Fibroblast of lung (primary cell): ENCODE results near the gene OR10A3. TPM values are rescaled to one million over a fixed set of nuclear protein-coding genes. Genes with fewer than 3 reads are reported as not detected.
A peak's percentile ranks its signal among the peaks of the same experiment; 100 is the strongest.

Experiments used
- DNase-seq, 2 donors: peaks; one replicate each; pipeline versions ENCODE4 v3.0.0 to v3.0.0-alpha.2; 2010; ENCODE audit warnings: low read depth in 2 of 2
- H2AFZ ChIP-seq: 2 replicates; pipeline ENCODE4 v1.5.1; 2012; ENCODE audit warnings: low read length, control low read depth, inconsistent platforms
- H3K27ac ChIP-seq: 2 replicates; pipeline ENCODE4 v1.5.1; 2011; ENCODE audit warnings: low read length, control low read depth; ENCODE audit not compliant: insufficient read depth
- H3K27me3 ChIP-seq: 2 replicates; pipeline ENCODE4 v1.5.1; 2011; ENCODE audit warnings: mild to moderate bottlenecking, low read length; ENCODE audit not compliant: control insufficient read depth, insufficient read depth
- H3K36me3 ChIP-seq: 2 replicates; pipeline ENCODE4 v1.5.1; 2011; ENCODE audit warnings: low read length; ENCODE audit not compliant: control insufficient read depth, insufficient read depth
- H3K4me1 ChIP-seq: 2 replicates; pipeline ENCODE4 v1.5.1; 2011; ENCODE audit warnings: low read length; ENCODE audit not compliant: control insufficient read depth, insufficient read depth; ENCODE audit errors: extremely low read depth
- H3K4me2 ChIP-seq: 2 replicates; pipeline ENCODE4 v1.5.1; 2011; ENCODE audit warnings: low read length, control low read depth; ENCODE audit not compliant: insufficient read depth; ENCODE audit errors: extremely low read depth
- H3K4me3 ChIP-seq, 4 experiments: fragments of 200-600 bp in 1 of 4; sonication (generic) in 1 of 4; replicated peaks in 1 of 4; 2 replicates each; pipeline ENCODE4 v1.5.1; 2011 to 2016; ENCODE audit warnings: low read length in 4 of 4, low read depth in 3 of 4, mild to moderate bottlenecking in 3 of 4, control low read depth in 2 of 4, inconsistent platforms in 1 of 4, mixed read lengths in 1 of 4; ENCODE audit not compliant: insufficient read depth in 1 of 4; ENCODE audit errors: control extremely low read depth in 1 of 4
- H3K79me2 ChIP-seq: 2 replicates; pipeline ENCODE4 v1.5.1; 2012; ENCODE audit warnings: mild to moderate bottlenecking, low read length, inconsistent platforms; ENCODE audit not compliant: control insufficient read depth, insufficient read depth
- H3K9ac ChIP-seq: 2 replicates; pipeline ENCODE4 v1.5.1; 2011; ENCODE audit warnings: mild to moderate bottlenecking, low read length, control low read depth; ENCODE audit not compliant: insufficient read depth
- H3K9me3 ChIP-seq: 2 replicates; pipeline ENCODE4 v1.5.1; 2012; ENCODE audit warnings: low read depth, low read length; ENCODE audit not compliant: control insufficient read depth, insufficient read depth
- H4K20me1 ChIP-seq: 2 replicates; pipeline ENCODE4 v1.5.1; 2011; ENCODE audit warnings: low read length; ENCODE audit not compliant: control insufficient read depth, insufficient read depth; ENCODE audit errors: extremely low read depth
- CTCF ChIP-seq, 2 donors: IDR thresholded peaks in 1 of 2; conservative IDR thresholded peaks in 1 of 2; 1 replicate in 1 of 2; 2 replicates in 1 of 2; pipeline ENCODE4 v1.5.1; 2011 to 2012; ENCODE audit warnings: low read length in 2 of 2, control low read depth in 1 of 2, inconsistent platforms in 1 of 2, low read depth in 1 of 2, mild to moderate bottlenecking in 1 of 2
- EZH2 ChIP-seq: IDR thresholded peaks from 2 replicates; pipeline ENCODE4 v1.5.1; 2012; ENCODE audit warnings: low read length, control low read depth, mild to moderate bottlenecking; ENCODE audit errors: missing control alignments
- polyA plus RNA-seq, 2 donors: library from polyadenylated mRNA; depleted of rRNA in 1 of 2; stranded (reverse) in 1 of 2; unstranded in 1 of 2; fragments of >200 nt; gene quantifications; 2 replicates each; pipeline ENCODE4 v1.2.1, GENCODE V29; 2011 to 2012; ENCODE audit warnings: missing spikeins in 1 of 2
- total RNA-seq: library from RNA; depleted of rRNA; stranded (reverse); fragments of >200 nt; gene quantifications from 2 replicates; pipeline ENCODE4 v1.2.1, GENCODE V29; 2014

The OR10A3 gene
- total and polyA plus RNA-seq, 2 donors (not counting 1 experiment from before 2014, with no cell fraction given), result 0.07 to 0.17 TPM

GRCh38 chr11:7977232-7977917, 35.9 kb upstream of the OR10A3 start:
- H3K79me2 ChIP-seq, result no peaks in the 10 kb centered on the region
- no peak for TF ChIP-seq EZH2
- no peak for TF ChIP-seq CTCF (conservative IDR thresholded peaks at IDR 0.05 in 1 of 2, IDR thresholded peaks at IDR 0.05 in 1 of 2; ENCODE audit: low read depth in 1 of 2, low read length in 2 of 2)
- H3K4me2 ChIP-seq, result peak overlapping the region; percentile 54
- no peaks in the 10 kb centered on the region for H3K36me3 ChIP-seq
- H3K27ac ChIP-seq, result peak overlapping the region; percentile 65
- DNase-seq, result peak; percentile 91 to 94
- peak overlapping the region in 2 of 4 experiments; percentile 14 to 39 for H3K4me3 ChIP-seq
- H3K27me3 ChIP-seq, result no peaks in the 10 kb centered on the region
- no peaks in the 10 kb centered on the region for H3K9me3 ChIP-seq
- H3K9ac ChIP-seq, result no peak overlapping the region
- H3K4me1 ChIP-seq, result peaks cover 12% of the 10 kb centered on the region
- no peaks in the 10 kb centered on the region for H4K20me1 ChIP-seq
- H2AFZ ChIP-seq, result no peak overlapping the region

GRCh38 chr11:7974668-7975067, 33.2 kb upstream of the OR10A3 start:
- no peak for TF ChIP-seq EZH2
- no peak for TF ChIP-seq CTCF (conservative IDR thresholded peaks at IDR 0.05 in 1 of 2, IDR thresholded peaks at IDR 0.05 in 1 of 2; ENCODE audit: low read depth in 1 of 2, low read length in 2 of 2)
- peak in 1 of 2 donors; percentile 25 for DNase-seq
- H3K9me3 ChIP-seq, result no peaks in the 10 kb centered on the region
- no peaks in the 10 kb centered on the region for H3K27me3 ChIP-seq
- peaks cover 11% of the 10 kb centered on the region for H3K4me1 ChIP-seq
- H3K79me2 ChIP-seq, result no peaks in the 10 kb centered on the region
- H4K20me1 ChIP-seq, result no peaks in the 10 kb centered on the region
- H3K4me3 ChIP-seq, result no peak overlapping the region
- no peak overlapping the region for H2AFZ ChIP-seq
- no peak overlapping the region for H3K9ac ChIP-seq
- H3K36me3 ChIP-seq, result no peaks in the 10 kb centered on the region
- no peak overlapping the region for H3K27ac ChIP-seq
- no peak overlapping the region for H3K4me2 ChIP-seq

- H3K27ac ChIP-seq, result no peak overlapping the region
- no peak overlapping the region for H3K9ac ChIP-seq
- H3K79me2 ChIP-seq, result no peaks in the 10 kb centered on the region
- H3K9me3 ChIP-seq, result no peaks in the 10 kb centered on the region
- no peak overlapping the region for H3K4me3 ChIP-seq
- peaks cover 7% of the 10 kb centered on the region for H3K4me1 ChIP-seq
- DNase-seq, result peak in 1 of 2 donors; percentile 29
- TF ChIP-seq EZH2, result no peak
- no peak for TF ChIP-seq CTCF (conservative IDR thresholded peaks at IDR 0.05 in 1 of 2, IDR thresholded peaks at IDR 0.05 in 1 of 2; ENCODE audit: low read depth in 1 of 2, low read length in 2 of 2)
- no peak overlapping the region for H2AFZ ChIP-seq
- no peaks in the 10 kb centered on the region for H3K27me3 ChIP-seq
- H3K36me3 ChIP-seq, result no peaks in the 10 kb centered on the region
- no peaks in the 10 kb centered on the region for H4K20me1 ChIP-seq
- no peak overlapping the region for H3K4me2 ChIP-seq
Measured at GRCh38 chr11:7973011-7973410, 31.5 kb upstream of the OR10A3 start.
